ENCODE measurements around the gene GIMAP5. TPM values are rescaled to one million over a fixed set of nuclear protein-coding genes. Genes with fewer than 3 reads are reported as not detected.

GIMAP5 gene
- total and polyA plus RNA-seq, 10 donors = 34.0 to 183 (median 85.8) TPM

- intact Hi-C loops (cut with DNase I; ENCODE audit: low total_unique reads) = no loop called here
- DNase-seq = no peak
Observed at GRCh38 chr7:150778014-150778737, 41.0 kb downstream of the GIMAP5 start.

GRCh38 chr7:150778738-150779301, 41.6 kb downstream of the GIMAP5 start:
- peak; percentile 91 for DNase-seq
- Histone ChIP-seq H3K9me3 (peaks cover 0 to 13% (median 11%) of the 10 kb centered on the region in 8 donors), H3K36me3 (no peaks in the 10 kb centered on the region), H3K27ac (no peak overlapping the region), H3K4me3 (no peak overlapping the region), H3K27me3 (replicated peaks in 1 of 7) (no peaks in the 10 kb centered on the region), H3K4me1 (peaks cover 0 to 34% (median 7%) of the 10 kb centered on the region in 6 donors)
- 7 to 9% (median 8%) methylated on average over 12 of the region's 12 CpGs for WGBS, 5 donors
- intact Hi-C loops (cut with DNase I; ENCODE audit: low total_unique reads) = no loop called here
- no peak for TF ChIP-seq POLR2AphosphoS5 (IDR thresholded peaks at IDR 0.05)
- peak; percentile 50 to 88 (median 84) for TF ChIP-seq CTCF (IDR thresholded peaks at IDR 0.05 in 8 of 11, conservative IDR thresholded peaks at IDR 0.05 in 3 of 11)

More at GRCh38 chr7:150778014-150778737, 41.0 kb downstream of the GIMAP5 start:
- Histone ChIP-seq H3K36me3 (no peaks in the 10 kb centered on the region), H3K9me3 (peaks cover 0 to 20% (median 15%) of the 10 kb centered on the region in 8 donors), H3K4me1 (peaks cover 0 to 28% (median 6%) of the 10 kb centered on the region in 6 donors), H3K27me3 (replicated peaks in 1 of 7) (no peaks in the 10 kb centered on the region), H3K27ac (no peak overlapping the region), H3K4me3 (no peak overlapping the region)
- TF ChIP-seq POLR2AphosphoS5 (IDR thresholded peaks at IDR 0.05) (no peak), CTCF (IDR thresholded peaks at IDR 0.05 in 8 of 11, conservative IDR thresholded peaks at IDR 0.05 in 3 of 11) (no peak), POLR2A (IDR thresholded peaks at IDR 0.05) (no peak)
- WGBS, 5 donors = 55 to 66% (median 62%) methylated on average over 8 of the region's 8 CpGs

- TF ChIP-seq CTCF (IDR thresholded peaks at IDR 0.05 in 8 of 11, conservative IDR thresholded peaks at IDR 0.05 in 3 of 11) (no peak), POLR2A (IDR thresholded peaks at IDR 0.05) (no peak), POLR2AphosphoS5 (IDR thresholded peaks at IDR 0.05) (no peak)
- intact Hi-C loops (cut with DNase I; ENCODE audit: low total_unique reads) = no loop called here
Observed at GRCh38 chr7:150780292-150780691, 43.1 kb downstream of the GIMAP5 start.

GRCh38 chr7:150781103-150781502, 43.9 kb downstream of the GIMAP5 start:
- intact Hi-C loops (cut with DNase I; ENCODE audit: low total_unique reads) = no loop called here
- 22 to 44% (median 29%) methylated on average over 3 of the region's 3 CpGs for WGBS, 5 donors
- peak overlapping the region in 4 of 8 donors; percentile 17 to 74 (median 54) for H3K27ac ChIP-seq
- H3K4me1 ChIP-seq = peaks cover 7 to 57% (median 24%) of the 10 kb centered on the region in 6 donors
- no peak overlapping the region for H3K4me3 ChIP-seq
- TF ChIP-seq POLR2A (IDR thresholded peaks at IDR 0.05) (no peak), POLR2AphosphoS5 (IDR thresholded peaks at IDR 0.05) (no peak), CTCF (IDR thresholded peaks at IDR 0.05 in 8 of 11, conservative IDR thresholded peaks at IDR 0.05 in 3 of 11) (no peak)
- no peaks in the 10 kb centered on the region for H3K9me3 ChIP-seq
- no peak for DNase-seq
- no peaks in the 10 kb centered on the region for H3K36me3 ChIP-seq
- no peaks in the 10 kb centered on the region for H3K27me3 ChIP-seq (replicated peaks in 1 of 7)

More at GRCh38 chr7:150780292-150780691, 43.1 kb downstream of the GIMAP5 start:
- Histone ChIP-seq H3K9me3 (no peaks in the 10 kb centered on the region), H3K36me3 (no peaks in the 10 kb centered on the region), H3K27ac (peak overlapping the region in 5 of 8 donors; percentile 36 to 74 (median 38)), H3K27me3 (replicated peaks in 1 of 7) (no peaks in the 10 kb centered on the region), H3K4me3 (no peak overlapping the region), H3K4me1 (peaks cover 5 to 49% (median 20%) of the 10 kb centered on the region in 6 donors)
- 37 to 64% (median 49%) methylated on average over 3 of the region's 3 CpGs for WGBS, 5 donors
- no peak for DNase-seq
